ENCODE results near the gene COL4A5.
"Not testable (repeated sequence)": the region's sequence is repeated elsewhere in the genome, so short reads cannot be mapped to it uniquely, and the experiment has no call there.

COL4A5 gene

DNA sequence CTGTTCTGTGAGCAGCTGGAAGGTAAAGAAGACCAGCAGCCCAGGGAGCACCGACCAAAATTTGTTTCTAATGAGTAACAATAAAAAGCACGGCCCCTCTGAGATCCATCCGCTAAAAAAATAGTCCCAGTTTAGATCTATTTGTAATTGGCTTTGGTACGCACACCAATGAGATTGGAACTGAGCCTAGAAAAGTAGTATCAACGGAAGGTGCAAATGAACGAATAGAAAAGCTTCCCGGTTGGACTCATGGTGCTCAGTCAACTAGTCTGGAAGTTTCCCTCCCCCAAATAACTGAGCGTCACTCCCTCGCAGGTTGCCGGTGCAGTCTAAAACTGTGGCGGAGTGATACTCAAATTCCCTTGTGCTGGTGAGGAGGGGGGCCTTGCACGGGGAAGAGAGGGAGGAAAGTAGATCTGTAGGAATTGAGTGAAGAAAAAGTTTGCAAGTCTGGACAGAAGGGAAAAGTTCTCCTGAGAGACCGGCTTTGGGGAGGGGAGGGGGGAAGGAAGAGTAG is at the start of gene COL4A5:
COL4A5 (plus strand) TSS at position 413 of the 517 bp plus-strand sequence. CDS start 288 bp downstream, outside the sequence.
- DNase-seq: no peak

DNA sequence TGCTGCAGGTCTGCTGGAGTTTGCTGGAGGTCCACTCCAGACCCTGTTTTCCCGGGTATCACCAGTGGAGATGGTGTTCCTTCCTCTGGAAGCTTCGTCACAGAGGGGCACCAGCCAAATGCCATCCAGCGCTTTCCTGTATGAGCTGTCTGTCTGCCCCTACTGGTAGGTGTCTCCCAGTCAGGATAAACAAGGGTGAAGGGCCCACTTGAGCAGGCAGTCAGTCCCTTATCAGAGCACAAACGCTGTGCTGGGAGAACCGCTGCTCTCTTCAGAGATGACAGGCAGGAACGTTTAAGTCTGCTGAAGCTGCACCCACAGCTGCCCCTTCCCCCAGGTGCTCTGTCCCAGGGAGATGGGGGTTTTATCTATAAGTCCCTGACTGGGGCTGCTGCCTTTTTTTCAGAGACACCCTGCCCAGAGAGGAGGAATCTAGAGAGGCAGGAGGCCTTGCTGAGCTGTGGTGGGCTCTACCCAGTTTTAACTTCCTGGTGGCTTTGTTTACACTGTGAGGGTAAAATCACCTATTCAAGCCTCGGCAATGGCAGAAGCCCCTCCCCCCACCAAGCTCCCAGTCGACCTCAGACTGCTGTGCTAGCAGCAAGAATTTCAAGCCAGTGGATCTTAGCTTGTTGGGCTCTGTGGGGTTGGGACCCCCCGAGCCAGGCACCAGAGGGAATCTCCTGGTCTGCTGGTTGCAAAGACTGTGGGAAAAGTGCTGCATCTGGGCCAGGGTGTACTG is 48.5 kb upstream of the COL4A5 start:
- not testable (repeated sequence) for DNase-seq

DNA sequence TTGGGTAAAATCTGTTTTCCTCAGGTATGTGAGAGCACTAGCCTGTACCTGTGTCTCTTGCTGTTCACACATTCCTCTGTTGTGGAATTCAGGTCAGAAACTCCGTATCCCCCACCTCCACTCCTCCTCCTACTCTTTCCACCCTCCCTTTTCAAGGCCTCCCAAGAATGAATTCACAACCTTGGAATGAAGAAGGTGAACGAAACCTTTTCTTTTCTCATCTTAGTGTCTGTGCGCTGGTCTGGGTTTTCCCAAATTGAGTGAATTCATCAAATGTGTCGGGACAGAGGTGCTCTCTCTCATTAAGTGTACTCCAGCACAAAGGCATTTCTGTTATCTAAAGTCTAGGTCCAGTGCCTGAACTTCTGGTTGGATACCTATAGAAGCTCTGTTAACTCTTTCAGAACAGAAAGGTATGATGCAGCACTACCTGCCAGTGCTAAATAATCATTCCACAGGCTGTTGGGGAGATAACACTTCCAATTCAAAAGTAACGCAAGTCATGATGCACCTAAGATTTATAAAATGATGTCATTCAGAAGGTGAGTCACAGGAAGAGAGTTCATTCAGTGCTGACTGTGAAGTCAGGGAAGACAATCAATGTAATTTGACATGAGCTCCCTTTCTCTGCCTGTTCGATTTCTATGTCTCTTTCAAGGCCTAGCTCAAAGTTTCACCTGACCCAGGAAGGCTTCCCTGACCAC is 43.3 kb upstream of the COL4A5 start:
- no peak for DNase-seq

DNA sequence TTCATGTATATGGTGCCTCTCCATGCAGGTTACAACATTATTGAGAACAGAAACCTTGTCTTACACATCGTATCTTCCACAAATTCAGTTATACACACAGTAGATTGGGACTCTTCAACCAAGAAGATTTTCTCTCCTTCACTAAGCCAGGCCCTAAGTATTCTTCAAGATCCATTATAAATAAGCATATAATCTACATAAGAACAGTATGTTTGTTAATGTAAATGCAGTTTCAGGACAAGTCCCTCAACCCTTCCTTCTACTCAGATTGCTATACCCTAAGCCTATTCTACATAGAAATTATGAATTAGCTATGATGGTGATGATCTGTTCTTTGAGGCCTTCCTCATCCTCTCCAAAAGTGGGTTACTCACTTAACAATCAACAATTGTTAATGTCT is 42.7 kb upstream of the COL4A5 start:
- DNase-seq: no peak

DNA sequence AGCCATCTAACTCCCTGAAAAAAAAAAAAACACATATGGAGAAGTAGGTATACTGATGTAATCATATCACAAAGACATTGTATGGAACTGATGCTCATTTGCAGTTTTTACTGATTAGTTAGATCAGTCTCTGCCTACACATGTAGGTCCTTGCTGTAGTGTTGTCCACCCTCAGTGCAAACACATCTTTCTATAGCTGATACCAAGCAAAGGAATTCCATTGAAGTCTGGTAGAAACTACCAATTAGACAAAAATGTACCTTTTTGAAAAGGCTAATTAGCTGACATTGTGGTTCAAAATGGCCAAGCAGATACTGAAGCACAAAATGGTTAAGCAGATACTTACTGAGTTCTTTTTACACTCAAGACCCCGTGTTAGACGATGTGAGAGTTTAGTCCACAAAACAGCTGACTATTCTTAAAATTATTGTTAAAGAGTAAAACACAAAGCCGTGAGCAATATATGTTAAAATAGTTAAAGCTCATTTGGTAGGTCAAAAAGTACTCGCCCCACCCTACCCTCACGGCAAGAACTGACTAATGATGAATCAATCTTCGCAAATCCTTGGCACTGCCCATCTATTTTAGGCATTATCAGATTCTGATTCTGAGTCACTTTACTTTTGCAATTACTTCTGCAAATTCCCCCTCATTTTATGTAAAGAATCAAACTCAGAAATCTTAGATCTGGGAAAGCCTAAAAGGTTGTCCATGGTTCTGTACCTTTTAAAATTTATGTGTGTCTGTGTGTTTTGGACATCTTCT is 41.8 kb upstream of the COL4A5 start:
- no peak for DNase-seq

DNA sequence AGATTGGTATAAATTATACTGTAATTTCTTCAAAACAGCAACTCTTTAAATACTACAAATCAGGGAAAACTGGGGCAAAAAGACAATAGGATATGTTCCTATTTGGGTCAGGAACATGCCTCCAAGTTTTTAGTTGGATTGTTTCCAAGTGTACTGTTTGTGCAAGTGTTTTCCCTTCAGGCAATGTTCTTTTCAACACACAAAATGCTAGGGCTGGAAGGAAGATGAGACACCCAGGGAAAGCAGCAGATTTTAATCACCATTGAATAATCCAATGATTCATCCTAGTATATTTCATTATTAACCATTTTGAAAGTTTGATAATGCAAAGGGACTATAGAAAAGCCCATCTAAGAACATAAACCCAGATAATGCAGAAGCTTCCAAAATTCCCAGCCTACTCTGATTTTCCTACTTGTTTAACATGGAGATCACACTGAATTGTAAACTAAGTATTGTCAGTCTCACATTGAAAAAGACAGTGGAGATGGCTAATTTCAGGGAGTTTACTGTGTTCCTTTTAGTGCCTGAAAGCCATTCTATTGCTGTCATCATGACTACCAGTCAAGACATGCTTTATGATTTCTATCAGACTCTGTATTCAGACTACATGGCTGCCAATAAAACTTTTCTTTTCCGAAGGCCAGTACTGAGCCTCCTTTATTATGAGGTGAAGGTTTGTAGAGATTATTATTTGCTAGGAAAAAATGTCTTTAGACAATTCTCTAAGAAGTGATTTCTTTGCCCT is 40.0 kb upstream of the COL4A5 start:
- DNase-seq: no peak

DNA sequence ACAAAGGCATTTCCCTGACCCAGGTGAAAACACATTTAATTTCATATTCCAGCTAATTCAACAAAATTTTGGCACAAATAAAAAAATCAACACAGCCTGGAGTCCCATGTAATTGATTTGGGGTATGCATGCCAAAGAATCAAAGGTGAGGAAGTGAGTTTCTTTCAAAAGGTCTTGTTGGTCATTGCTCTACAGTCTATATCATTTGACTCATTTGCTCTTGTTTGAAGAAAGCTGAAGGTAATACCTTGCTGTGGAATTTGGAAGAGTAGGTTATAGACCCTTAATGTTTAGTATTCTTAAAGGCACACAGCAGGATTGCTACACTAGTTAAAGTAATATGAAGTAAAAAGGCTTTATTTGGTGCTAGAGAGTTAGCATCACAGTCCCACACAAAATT is 26.9 kb upstream of the COL4A5 start:
- DNase-seq: no peak

DNA sequence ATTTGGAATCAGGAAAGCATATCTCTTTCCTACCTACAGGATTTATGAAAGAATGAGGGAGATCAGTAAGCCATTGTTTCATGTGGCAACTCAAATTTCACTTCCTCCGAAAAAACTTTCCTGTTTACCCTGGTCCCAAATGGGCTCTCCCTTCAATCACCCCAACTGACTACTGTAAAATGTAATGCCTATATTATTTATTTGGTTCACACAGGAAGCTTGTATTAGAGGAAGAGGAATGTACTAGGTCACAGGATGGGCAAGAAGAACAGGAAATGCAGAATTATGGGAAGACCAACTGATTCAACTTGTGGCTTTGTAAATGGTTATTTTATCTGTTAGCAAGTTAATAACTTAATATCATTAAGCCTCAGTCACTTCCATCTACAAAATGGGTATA is 24.5 kb upstream of the COL4A5 start:
- no peak for DNase-seq

DNA sequence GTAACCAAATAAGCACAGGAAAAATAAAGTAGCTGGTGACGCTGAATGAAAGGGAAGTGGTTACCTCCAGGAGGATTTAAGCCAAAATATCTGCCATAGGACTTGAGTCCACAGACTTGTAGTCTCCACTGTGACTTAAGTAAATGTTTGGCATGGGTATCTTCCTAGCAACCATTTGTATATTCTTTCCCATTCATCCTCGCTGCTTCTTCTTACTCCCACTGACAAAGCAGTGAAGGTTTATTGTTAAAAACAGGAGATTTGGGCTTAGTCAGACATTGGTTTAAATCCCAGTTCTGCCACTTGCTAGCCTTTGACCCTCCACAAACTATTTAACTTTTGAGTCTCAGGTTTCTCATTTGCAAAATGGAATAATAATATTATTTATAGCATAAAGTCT is 23.7 kb upstream of the COL4A5 start:
- no peak for DNase-seq

DNA sequence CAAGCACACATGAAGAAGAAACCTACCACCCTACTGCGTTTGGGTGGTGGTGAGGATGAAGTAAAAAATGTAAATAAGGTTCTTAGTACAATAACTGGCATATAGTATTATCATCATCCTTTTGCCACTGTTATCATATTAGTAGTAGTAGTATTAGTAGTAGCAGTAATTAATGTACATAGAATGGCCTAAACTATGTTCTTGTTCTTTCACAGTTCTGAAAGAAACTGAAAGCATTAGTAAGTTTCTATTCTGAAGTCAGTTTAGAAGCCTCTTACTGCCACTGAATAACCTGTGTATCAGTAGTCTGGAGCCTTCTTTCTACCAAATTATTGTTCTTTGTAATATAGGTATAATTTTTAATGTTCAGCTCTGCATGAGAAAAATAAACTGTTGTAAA is 22.4 kb upstream of the COL4A5 start:
- DNase-seq: no peak

DNA sequence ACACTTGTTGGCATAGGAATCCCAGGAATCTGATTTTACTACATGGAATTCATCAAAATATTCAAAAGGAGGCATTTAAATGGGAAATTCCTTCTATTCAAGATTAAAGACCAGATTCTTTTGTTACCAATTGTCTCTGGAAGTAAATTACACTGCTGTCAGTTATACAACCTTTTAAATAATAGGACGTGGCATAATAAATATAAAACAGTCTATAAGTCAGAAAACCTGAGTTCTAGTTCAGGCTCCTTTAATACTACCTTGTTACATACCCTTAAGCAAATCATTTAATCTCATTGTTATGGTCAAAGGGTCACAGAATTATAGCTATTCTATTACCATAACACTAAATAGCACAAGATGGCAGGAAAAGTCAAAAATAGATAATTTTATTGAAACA is 20.2 kb upstream of the COL4A5 start:
- DNase-seq: no peak

DNA sequence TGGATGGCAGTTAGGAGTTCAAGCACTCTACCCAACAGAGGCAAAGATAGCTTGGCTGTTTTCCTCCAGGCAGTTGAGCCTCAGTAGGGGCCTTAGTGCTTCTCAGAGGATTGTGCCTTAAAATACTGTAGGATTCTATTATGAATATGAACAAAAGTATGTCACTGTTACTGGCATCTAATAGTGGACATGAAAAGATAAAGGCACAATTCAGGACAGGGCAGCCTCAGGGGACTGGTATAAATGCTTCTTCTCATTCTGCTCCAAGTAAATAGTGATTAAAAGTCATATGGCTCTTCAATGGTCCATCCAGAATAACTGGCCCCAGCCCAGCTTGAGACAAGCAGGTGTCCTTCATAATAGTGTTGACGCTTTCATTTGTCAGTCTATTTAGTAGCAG is 19.2 kb upstream of the COL4A5 start:
- no peak for DNase-seq

DNA sequence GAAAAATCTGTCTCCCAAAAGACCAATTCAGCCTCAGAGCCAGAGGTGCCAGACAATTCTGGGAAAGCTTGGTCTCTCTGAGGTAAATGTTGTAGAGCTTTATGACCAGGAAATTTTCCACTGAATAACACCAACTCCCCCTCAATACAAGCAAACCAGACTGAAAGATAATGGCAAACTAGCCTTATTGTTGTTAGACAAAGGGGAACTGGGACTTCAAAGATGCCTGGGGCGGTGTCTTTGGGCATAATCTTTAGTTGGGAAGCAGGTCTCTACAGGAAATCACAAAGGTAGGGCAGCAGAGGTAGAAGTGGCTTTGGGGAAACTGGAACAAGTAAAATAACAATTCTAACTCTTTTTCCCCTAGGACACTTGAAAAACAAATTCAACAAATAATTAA is 13.4 kb upstream of the COL4A5 start:
- DNase-seq: no peak

DNA sequence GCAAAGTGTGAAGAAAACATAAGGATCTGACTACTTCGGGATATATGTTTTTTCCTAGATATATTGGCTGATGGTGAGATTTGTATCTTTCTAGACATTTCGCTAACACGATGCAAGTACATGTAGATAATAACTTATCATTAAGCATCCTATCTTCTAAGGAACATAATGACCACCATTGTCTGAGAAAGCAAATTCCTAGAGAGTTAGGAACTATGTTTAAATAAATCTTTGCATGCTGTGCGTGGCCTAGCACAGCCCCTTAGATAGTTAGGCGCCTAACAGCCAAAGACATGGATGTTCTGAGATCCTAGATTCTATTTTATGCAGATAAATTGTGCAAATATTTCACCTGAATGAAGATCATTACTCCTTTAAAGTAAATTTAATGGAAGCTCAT is 4.4 kb upstream of the COL4A5 start:
- DNase-seq: no peak

DNA sequence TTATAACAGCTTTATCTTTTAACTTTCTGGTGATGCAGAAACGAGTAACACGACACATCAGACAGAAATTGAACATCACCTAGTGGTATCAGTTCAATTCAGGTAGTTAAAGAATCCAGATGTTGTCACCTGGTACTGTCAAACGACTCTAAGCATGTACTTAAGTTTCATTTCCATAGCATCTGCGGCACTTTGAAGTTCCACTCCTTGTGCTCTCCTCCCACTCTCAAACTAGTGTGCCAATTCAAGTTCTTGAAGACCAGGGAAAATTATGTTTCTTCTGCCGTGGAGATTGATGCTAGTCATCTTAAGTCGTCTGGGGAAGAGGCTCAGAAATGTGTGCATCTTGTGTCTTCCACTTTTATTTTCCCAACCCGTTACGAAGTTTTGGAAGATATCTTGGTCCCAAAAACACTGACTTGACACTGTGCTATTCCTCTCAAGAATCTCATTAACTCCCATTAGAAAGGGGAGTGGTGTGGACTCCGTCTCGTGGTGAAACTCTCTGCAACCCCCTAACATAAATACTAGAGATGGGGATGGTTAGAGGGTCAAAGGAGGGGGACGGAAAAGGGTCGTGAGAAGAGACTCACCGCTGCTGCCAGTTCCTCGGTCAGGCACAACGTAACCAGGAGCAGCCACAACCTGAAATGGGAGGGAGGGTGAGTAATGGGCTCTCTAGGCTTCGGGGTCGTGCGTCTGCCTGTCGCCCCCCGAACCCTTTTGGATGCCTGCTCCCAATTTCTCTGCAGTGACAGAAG is 2.1 kb upstream of the COL4A5 start:
- DNase-seq: no peak

DNA sequence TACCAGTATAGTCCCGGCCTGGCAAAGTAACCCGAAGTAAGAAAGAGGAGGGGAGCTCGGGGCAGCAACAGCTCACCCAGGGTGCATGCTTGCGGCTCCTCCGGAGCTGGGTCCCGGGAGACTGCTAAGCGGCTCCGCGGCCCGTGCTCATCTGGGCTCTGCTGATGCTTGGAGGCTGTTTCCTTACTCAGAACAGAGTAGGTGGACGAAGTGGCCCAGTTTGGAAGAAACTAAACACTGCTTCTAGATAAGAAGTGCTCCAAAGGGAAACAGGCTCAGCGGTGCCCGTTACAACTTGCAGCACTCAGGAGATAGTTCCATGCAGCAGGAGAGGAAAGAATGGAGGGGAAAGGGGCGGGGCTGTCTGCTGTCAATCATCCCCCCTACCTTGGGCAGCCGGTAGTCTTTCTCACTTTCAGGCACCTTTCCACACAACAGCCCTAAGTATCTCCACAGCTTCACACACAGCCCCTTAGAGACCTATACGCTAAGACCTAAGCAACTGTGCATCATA is 1.5 kb upstream of the COL4A5 start, which contains the start of gene COL4A6:
COL4A6 (minus strand) TSS at position 313 of the 514 bp plus-strand sequence; CDS start at position 87, 226 bp downstream.
- no peak for DNase-seq

DNA sequence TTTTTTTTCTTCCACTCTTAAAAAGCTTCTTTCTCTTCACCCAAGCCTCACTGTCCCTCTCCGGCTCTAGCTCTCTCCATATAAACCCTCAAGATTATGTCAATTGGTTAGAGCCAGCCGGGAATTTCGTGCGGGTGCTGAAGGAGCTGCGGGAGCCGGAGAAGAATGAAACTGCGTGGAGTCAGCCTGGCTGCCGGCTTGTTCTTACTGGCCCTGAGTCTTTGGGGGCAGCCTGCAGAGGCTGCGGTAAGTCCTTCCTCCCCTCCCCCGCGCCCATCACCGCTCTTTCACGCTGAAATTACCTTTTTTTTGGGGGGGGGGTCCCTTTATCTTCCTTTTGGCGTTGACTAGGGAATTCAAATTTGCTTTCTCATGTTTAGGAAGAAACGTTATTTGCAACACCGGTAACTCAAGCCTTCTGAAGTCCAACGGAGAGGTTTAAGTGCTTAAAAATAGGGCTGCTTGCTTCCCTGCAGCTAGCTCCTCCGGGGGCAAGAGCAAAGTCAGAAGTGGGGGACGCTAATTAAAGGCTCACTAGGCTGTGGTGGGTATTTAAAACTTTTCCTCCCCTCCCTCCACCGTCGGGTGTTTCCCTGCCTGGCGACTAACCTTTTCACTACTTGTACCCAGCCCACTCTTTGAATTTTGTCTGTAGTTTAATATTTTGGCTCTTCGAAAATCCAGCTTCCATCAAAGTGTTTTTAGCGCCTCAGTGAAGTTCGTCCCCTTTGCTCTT is 491 bp downstream of the COL4A5 start:
- DNase-seq: no peak

DNA sequence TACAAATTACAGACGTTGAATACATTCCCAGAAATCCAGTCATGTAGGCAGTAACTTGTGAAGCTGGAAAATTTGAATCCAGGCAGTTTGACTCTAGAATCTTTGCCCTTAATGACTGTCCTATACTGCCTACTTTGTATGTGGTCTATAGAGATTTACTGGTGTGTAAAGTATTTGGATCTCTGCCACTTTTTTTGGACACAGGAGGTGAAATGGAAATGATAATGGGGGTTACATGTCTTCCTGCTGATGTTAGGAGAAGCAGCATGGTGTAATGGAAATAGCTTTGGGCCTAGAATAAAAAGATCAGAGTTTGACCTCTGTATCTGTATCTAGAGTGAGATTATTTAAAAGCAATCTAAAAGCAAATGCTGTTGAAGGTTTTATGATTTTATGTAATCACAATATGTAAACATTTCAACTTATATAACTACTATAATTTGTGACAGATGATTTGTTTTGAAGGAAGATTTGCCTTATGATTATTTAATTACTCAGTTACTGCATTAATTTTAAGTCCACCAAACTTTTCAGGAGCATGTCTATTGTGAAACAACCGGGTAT is 3.3 kb downstream of the COL4A5 start:
- DNase-seq: no peak

DNA sequence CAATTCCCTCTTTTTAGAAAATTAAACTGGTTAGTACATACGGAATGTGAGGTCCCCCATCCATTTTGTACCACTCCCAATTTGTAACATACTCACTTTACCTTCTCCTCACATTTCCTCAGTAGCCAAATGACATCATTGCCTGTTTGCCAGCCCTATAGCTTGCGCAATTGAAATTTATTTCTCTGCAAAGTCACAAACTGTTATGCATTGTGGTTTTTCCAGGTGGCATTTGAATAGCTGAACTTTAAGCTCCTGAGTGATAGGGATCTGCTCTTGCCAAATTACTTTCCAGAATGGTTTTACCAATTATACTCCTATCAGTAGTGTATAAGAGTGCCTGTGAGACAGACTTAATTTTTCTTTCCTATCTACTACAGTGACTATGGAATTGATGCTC is 7.7 kb downstream of the COL4A5 start:
- DNase-seq: no peak

DNA sequence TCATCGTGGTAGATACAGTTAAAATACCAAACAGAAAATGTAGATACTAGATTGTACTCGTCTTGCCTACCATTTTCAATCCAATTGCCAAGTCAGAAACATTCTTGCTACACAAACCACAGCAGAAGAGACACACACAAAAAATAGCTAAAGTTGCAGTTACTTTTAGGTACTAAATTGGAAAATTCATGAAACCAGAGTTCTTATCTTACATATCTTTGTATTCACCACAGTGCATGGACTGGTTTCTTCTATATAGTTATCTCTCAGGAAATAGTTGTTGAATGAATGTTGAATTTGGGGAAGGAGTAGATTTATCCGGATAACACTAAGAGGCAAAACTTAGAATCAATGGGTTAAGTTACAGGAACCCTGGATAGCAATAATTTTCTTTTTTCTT is 14.2 kb downstream of the COL4A5 start:
- no peak for DNase-seq
